HG02623 (cell line): ENCODE measurements around the gene OPRL1.

ENCODE experiments used
- ATAC-seq: cut with Tn5 transposase; IDR thresholded peaks from one replicate; pipeline ENCODE4 v1.9.1; 2021; ENCODE audit warnings: moderate library complexity; ENCODE audit not compliant: unreplicated experiment

Gene OPRL1

DNA sequence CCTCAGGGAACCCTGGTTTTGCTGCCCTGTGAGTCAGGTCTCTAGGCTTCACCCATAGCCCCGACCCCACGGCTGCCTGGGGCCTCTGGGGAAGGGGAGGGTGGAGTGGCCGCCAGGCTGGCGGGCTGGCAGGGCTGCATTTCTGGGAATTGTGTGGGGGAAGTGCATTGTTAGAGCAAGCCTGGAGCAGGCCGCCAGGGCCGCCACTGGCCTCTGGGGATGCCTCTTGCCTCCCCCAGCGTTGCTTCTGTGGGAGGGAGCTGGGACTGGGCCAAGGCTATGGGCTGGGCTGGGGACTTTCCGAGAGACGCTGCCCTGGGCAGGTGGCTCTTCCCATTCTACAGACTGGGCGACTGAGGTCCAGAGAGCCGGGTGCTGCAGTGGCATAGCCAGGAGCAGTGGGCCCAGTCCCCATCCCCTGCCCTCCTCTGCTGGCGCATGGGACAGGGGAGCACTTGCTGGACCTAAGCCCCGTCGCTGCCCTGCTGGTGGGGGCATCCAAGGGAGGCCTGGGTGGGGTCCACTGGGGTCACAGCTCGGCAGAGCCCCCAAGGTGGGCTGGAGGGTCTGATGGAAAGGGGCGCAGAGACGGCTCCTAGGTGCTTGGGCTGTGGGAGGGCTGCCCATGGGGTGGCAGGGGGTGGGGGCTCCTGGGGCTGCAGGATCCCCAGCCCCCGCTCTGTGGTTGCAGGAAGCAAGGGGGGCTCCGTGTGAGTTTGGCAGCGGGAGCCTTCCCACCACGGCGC lies 23.8 kb upstream of the OPRL1 start:
- ATAC-seq = no peak

GRCh38 chr20:64056639-64056888 lies 23.3 kb upstream of the OPRL1 start:
- ATAC-seq = no peak

- ATAC-seq = no peak
Observed at GRCh38 chr20:64056889-64057627, 22.8 kb upstream of the OPRL1 start.

GRCh38 chr20:64057628-64058498 lies 22.0 kb upstream of the OPRL1 start:
- ATAC-seq = no peak

GRCh38 chr20:64058536-64058935 lies 21.3 kb upstream of the OPRL1 start:
- no peak for ATAC-seq

- ATAC-seq = no peak
Observed at GRCh38 chr20:64062276-64062595, 17.6 kb upstream of the OPRL1 start.

GRCh38 chr20:64062596-64063388 lies 17.1 kb upstream of the OPRL1 start, which contains the start of gene TCEA2:
Gene TCEA2, plus strand, starts transcription at chr20:64063198. Its CDS starts 115 bp downstream, at chr20:64063313.
- peak; percentile 79 for ATAC-seq

GRCh38 chr20:64063389-64064144 lies 16.3 kb upstream of the OPRL1 start:
- no peak for ATAC-seq

GRCh38 chr20:64064145-64064698 lies 15.7 kb upstream of the OPRL1 start:
- ATAC-seq = no peak

GRCh38 chr20:64065062-64065973 lies 14.6 kb upstream of the OPRL1 start:
- ATAC-seq = no peak

GRCh38 chr20:64065974-64066343 lies 13.9 kb upstream of the OPRL1 start:
- no peak for ATAC-seq

DNA sequence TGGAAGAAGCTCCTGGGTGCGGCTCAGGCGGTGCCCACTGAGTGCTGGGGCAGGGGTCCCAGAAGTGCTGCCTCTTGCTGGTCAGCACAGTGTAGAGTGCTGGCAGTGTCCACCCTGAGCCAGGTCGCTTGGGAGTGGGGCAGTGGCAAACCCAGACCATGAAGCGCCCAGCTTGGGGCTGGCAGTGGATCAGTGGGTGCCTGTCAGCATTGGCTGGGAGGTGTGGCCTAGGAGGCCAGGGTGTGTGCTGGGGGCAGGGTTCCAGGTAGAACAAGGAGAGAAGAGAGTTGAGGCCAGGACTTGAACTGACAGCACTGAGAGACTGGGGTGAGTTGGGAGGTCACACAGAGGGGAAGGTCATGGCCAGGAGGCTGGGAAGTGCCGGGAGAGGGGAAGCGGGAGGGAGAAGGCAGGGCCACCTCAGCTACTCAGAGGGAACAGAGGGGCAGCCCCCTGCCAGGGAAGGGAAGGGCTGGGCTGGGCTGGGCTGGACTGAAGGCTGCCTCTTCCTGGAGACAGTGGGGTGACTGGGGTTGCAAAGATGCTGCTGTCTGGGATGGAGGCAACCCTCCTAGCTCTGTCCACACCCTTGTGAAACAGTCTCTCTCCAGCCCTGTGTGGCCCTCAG lies 12.8 kb upstream of the OPRL1 start:
- ATAC-seq = no peak

DNA sequence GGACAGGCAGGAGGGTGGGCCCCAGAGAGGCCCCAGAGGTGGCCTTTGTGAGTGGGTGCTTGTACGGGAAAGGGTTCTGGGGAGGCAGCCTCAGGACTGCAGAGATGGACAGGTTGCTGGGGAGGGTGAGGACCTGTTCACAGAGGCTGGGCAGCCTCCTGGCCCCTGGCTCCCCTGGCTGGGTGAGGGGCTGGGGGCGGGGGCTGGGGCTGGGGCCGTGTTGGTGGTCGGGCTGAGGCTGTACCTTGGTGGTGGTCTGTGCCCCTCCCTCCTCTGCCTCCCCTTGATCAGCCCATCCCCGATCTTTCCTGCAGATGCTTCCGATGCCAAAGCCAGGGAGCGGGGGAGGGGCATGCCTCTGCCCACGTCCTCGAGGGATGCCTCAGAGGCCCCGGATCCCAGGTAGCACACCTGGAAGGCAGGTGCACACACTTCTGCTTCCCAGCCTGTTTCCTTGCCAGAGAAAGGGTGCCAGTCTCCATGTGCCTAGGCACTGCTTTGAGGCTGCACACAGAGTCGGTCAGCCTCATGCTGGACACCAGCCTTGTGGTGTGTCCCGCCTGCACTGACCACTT lies 12.1 kb upstream of the OPRL1 start:
- ATAC-seq = no peak

- ATAC-seq = no peak
Observed at GRCh38 chr20:64068386-64069208, 11.3 kb upstream of the OPRL1 start.

DNA sequence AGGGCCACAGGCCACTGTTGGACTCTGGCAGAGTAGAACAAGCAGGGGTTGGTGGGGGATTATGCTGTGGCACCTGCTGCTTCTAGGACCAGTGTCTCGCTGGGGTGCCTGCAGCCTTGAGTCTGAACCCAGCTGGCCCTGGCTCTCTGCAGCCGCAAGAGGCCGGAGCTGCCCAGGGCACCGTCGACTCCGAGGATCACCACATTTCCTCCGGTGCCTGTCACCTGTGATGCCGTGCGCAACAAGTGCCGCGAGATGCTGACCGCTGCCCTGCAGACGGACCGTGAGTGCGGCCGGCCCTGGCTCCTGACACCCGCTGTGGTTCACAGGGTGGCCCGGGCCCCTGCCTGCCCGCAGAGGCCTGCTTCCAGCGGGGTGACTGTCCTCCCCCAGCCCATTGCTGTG lies 10.7 kb upstream of the OPRL1 start:
- no peak for ATAC-seq

DNA sequence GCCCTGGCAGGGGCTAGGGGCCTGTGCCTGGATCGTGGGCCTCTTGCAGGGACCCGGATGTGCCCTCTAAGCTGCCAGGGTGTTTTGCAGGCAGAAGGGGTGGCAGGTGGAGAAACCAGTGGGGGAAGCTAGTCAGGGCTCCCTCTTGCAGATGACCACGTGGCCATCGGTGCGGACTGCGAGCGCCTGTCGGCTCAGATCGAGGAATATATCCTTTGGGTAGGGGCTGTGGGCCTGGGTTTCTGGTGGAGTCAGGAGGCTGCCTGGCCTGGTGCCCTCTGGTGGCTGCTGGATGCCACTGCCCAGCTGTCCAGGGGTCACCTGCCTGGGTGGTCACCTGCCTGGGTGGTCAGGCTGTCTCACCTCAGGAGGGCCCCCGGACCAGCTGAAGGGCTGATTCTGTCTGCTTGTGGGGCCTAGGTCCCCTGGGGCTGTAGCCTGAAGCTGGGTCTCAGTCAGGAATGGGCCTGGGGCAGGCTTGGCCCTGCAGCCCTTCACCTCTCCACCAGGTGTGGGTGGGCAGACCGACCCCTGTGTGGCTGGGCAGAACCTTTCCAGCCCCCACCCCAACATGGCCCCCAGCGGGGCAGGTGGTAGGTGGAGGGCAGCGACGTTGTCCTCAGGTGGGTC lies 10.2 kb upstream of the OPRL1 start:
- no peak for ATAC-seq
